HL-60 (cell line): ENCODE data around the gene MEF2C.

Source experiments
- CTCF ChIP-seq: IDR thresholded peaks from one replicate; pipeline ENCODE4 v1.5.1; 2011; ENCODE audit warnings: low read length, control low read depth, inconsistent platforms; ENCODE audit not compliant: insufficient read depth
- SPI1 ChIP-seq: IDR thresholded peaks from 2 replicates; pipeline ENCODE4 v1.6.1; 2012; ENCODE audit warnings: low read depth, mild to moderate bottlenecking, borderline replicate concordance

GRCh38 chr5:88698290-88698689 lies 184.7 kb downstream of the MEF2C start:
- no peak for TF ChIP-seq CTCF
- no peak for TF ChIP-seq SPI1
